NCI-H2196 treated with DMSO at 0.1 percent for 48 hours (cell line): ENCODE measurements around the gene C16orf87.

Source experiments
- DNase-seq: peaks from one replicate; lab custom pipeline; 2025; ENCODE audit not compliant: unreplicated experiment; lab: John Stamatoyannopoulos, UW

Gene C16orf87

DNA sequence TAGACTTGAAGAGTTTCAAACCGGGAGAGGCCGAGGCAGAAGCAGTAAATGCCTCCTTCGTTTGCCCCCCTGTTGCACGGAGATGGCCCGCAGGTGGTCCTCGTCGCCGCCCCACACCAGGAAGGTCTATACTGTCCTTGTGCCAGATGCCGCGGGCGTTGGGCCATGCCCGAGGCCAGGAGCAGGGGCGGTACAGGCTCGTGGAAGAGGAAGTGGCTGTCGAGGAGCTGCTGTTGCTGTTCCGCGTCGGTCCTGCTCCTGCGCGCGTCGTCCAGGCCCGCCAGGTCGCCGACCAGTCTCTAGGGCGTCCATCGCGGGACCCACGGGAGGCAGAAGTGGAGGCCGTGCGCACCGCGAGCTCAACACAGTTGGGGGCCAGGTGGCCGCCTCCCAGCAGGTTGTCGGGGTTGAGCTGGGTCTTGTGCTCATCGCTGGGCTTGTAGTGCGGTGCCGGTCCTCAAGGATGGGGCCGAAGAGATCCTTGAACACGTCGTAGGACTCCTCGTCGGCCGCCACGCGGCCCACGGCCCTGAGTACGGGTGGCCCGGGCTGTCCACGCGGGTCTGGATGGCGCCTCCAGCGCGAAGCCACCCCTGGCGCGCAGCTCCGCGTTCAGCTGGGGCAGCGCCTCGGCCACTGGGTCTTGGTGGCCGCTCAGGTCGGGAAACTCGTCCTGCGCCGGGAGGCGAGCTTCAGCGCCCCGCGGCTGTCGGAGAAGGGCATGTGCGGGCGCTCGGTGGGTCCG is 13.1 kb upstream of the C16orf87 start:
- no peak for DNase-seq

DNA sequence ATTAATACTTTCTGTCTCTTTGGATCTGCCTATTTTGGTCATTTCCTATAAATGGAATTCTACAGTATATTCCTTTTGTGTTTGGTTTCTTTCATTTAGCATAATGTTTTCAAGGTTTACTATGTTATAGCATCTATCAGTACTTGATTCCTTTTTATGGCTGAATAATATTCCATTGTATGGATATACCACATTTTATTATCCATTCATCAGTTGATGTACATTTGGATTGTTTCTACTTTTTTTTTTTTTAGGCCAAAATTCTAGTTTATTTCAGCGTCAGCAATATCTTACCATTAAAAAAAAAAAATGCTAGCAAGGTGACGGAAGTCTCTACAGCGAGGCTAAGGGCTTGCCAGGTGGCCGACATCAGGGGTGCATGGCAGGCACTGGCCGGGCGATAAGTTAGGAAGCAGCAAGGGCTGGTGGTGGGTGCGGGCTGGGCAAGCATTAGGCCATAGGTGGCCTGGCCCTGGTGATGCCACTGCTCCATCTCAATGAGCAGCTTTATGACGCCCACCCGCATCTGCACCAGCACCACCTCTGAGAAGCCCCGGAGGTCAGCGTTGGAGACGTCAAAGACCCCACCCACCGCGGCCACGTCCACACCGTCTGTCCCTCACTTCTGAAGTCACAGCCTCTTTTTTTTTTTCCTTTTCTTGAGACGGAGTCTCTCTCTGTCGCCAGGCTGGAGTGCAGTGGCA is 11.4 kb upstream of the C16orf87 start:
- DNase-seq = no peak

DNA sequence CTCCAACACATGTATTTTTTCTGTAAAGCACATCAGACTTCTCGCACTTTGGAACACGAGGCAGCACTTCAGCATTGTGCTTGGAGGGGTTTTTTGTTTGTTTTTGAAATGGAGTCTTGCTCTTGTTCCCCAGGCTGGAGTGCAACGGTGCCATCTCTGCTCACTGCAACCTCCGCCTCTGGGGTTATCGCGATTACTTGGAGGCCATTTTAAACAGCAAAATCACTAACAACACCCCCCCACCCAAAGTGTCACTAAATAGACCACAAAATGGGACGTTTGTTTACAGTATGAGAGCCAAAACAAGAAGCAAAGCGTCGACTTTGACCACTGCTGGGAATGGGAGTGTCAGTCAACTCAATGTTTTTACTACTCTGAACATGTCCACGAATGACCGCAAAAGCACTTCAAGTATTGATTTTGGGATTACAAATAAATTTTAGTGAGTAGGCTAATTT is 9.0 kb upstream of the C16orf87 start:
- no peak for DNase-seq

DNA sequence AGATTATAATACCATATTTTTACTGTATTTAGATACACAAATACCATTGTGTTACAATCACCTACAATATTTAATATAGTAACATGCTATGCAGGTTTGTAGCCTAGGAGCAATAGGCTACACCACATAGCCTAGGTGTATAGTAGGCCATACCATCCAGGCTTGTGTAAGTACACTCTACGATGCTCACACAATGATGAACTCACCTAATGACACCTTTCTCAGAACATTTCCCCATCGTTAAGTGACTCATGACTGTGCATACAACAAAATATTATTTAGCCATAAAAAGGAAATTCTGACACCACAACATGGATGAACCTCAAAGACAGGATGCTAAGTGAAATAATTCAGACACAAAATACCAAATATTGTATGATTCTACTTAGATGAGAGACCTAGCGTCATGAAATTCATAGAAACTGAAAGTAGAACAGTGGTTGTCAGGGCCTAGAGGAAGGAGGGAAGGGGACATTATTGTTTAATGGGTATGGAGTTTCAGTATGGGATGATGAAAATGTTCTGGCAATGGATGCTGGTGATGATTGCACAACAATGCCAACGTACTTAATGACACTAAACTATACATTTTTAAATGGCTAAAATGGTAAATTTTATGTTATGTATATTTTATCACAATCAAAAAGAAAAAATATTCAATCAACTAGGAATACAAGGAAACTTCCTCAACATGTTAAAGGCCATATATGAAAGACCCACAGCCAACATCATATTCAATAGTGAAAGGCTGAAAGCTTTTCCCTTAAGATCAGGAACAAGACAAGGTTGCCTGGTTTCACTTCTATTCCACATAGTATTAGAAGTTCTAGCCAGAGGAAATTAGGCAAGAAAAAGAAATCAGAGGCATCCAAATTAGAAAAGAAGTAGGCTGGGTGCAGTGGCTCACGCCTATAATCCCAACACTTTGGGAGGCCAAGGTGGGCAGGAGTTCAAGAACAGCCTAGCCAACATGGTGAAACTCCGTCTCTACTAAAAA is 5.9 kb upstream of the C16orf87 start:
- no peak for DNase-seq

DNA sequence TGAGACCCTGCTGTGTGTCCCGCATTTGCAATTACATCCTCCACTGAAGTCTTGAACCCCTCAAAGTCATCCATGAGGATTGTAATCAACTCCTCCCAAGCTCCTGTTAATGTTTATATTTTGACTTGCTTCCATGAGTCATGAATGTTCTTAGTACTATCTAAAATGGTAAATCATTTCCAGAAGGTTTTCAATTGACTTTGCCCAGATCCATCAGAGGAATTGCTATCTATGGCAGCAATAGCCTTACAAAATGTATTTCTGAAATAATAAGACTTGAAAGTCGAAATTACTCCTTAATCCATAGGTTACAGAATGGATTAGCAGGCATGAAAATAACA is 2.5 kb upstream of the C16orf87 start:
- DNase-seq = no peak

DNA sequence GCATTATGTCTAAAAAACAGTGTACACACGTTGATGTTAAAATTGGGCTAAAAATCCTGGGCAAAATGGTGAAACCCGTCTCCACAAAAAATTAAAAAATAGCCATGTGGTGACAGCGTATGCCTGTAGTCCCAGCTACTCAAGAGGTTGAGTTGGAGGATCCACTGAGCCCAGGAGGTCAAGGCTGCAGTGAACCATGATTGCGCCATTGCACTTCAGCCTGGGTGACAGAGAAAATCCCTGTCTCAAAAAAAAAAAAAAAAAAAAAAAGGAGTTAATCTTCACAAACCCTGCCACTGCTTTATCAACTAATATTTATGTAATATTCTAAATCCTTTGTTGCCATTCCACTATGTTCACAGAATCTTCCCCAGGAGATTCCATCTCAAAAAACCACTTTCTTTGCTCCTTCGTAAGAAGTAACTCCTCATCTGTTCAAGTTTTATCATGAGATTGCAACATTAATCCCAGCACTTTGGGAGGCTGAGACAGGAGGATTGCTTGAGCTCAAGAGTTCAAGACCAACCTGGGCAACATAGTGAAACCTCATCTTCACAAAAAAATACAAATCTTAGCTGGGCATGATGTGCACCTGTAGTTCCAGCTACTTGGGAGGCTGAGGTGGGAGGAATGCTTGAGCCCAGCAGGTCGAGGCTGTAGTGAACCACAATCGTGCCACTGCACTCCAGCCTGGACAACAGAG is 1.9 kb upstream of the C16orf87 start:
- DNase-seq = no peak

DNA sequence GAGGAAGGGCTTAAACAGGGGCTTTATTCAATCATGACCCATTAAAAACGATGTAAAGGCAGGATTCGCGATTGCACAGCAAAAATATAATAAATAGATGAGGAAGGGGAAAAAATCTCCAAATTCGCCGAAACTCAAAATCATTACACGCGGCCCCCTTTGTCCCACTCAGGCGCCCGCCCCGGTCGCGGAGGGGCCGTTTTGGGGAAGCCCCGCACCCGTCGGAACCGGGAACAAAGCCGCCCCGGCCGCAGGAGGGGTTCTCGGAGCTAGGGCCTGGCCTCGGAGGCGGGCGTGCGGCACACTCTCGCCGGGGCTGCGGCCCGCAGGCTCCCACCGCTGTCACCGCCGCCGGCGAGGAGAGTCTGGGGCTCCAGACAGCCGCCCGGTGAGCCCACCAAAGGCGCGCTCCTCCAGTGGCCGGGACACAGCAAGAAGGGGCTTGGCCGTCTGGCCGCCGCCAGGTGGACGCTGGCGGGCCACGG is 521 bp downstream of the C16orf87 start:
- DNase-seq = no peak

DNA sequence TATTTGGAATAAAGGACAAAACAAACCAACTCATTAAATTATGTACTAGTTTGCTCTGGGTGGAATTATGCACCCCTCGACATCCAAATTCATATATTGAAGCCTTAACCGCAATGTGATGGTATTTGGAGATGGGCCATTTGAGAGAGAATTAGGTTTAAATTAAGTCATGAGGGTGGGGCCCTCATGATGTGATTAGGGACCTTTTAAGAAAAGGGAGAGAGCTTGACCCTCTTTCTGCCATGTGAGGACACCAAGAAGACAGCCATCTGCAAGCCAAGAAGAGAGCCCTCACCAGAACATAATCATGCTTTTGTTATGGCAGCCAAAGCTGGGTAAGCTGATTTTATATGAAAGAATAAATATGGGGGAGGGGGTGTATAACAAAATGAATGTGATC is 2.0 kb downstream of the C16orf87 start:
- no peak for DNase-seq

DNA sequence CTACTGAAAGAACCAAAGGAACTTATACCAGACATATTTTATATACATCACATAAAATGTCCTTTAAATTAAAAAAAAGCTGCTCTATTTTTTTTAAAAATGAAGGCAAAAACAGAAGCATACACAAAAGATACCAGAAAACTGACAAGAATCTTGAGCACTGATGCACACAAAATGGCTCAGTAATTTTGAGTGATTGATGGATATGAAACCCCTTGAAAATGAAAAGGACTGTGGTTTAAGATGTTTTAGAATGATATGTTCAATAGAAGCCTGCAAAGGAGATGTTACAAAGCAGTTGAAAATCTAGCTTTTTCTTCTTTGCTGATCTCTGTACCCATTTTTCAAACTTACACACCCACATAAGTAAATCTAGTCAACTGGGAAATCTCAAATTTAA is 2.7 kb downstream of the C16orf87 start:
- no peak for DNase-seq

DNA sequence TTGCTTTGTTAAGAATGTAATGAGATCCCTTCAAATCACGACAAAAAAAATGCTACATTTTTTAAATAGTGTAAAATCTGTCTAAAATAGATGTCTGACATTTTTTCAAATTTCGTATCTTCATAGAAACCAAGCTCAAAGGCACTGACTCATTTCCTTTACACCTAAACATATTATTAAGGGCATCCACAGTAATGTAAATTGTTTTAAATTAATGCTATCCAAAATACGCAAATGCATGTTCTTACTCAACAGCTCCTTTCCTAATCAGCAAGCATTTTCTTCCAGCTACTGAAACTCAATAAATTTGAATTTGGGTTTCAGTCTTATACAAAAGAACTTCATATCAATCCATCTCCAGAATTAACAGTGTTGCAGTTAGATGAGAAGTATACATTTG is 4.3 kb downstream of the C16orf87 start:
- DNase-seq = no peak

DNA sequence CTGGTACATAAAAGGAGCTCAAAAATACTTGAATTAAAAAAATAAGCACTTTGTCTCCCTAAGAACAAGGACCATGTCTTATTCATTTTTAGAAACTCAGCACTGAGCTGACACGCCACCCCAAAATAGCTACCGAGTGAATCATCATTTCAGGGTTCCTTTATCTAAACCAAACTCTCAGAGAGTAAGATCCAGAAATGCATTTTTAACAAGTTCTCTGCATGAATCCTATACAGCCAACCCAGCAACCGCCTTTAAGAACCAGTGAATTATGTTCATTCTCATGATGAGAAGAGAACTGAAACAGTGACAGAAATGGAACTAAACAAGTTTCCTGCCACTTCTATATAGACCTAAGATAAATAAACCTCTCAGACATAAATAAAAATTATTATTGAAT is 8.7 kb downstream of the C16orf87 start:
- DNase-seq = no peak

DNA sequence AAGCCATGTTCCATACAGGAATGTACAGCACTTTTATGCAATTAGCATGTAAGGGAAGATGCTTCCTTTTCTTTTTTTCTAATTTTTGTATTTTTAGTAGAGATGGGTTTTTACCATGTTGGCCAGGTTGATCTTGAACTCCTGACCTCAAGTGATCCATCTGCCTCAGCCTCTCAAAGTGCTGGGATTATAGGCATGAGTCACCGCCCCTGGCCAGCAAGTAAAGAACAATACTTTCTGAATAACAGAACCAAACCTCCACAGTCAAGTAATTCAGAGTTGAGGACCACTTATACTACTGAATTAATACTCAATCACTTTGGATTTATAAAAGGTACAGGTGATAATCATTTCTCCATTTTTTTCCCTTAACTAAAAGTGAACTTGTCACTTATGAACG is 13.0 kb downstream of the C16orf87 start:
- DNase-seq = no peak

DNA sequence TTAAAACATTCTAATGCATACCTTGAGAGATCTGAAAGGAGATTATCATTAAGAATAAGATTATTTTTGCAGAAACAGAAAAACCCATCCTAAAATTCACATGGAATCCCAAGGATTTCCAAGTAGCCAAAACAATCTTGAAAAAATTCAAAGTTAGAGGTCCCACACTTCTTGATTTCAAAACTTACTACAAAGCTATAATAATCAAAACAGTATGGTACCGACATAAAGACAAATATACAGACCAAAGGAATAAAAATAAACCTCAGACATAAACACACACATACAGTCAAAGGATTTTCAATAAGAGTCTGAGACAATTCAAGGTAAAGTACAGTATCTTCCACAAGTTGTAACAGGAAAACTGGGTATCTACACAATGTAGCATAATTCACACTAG is 16.2 kb downstream of the C16orf87 start:
- no peak for DNase-seq

DNA sequence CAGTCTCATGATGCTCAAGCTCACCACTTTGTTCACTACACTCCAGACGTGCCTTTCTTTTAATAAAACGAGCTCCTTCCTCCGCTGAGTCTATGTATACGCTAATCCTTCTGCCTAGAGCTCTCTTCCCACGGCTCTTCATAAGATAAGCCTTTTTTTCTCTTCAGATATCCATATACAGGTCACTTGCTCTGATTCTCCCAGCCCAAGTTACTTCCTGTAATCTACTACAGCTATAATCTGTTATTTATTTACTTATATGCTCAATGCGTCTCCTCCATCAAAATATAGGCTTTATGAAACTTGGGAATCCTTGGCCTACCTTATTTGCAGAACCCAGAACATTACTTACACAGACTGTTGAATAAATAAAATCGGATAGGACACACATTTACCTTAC is 17.4 kb downstream of the C16orf87 start:
- DNase-seq = no peak

DNA sequence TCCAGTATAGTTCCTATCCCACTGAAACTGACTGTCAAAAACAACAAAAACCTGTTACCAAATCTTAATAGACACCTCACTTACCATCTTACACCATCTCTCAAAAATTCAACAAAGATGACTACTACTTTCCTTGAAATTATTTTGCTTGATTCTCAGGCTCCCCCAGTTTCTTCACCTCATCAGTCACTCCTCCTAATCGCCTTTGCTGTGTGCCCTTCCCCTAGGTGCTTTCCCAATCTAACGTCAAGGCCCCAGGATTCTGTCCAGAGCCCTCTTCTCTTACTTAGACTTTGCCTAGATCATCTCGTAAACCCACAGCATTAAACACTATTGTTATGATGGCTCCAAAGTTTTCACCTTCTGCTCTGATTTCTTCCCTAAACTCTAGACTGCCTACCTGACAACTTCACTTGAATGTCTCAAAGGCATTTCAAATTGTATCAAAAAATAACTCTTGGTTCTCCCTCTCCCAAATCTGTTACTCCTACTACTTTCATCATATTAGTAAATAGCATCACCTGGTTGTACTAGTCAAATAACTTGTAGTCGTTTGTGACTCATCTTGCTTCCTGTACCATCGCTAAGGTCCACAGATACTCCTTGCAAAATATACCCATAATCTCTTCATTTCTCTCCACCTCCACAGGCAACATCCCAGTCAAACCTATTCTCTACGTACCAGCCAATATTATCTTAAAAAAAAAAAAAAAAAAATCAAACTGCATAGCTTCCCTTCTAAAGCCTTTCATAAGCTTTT is 18.0 kb downstream of the C16orf87 start:
- DNase-seq = no peak

DNA sequence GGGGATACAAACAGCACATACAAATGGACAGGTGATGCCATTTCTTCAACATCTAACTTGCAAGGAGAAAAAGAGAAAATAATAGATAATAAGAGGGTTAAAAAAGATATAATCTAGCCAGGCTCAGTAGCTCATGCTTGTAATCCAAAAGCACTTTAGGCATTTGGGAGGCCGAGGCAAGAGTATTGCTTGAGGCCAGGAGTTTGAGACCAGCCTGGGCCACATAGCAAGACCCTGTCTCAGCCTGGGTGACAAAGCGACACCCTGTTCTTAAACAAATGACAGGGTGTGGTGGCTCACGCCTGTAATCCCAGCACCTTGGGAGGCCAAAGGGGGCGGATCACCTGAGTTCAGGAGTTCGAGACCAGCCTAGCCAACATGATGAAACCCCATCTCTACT is 19.3 kb downstream of the C16orf87 start:
- DNase-seq = no peak

DNA sequence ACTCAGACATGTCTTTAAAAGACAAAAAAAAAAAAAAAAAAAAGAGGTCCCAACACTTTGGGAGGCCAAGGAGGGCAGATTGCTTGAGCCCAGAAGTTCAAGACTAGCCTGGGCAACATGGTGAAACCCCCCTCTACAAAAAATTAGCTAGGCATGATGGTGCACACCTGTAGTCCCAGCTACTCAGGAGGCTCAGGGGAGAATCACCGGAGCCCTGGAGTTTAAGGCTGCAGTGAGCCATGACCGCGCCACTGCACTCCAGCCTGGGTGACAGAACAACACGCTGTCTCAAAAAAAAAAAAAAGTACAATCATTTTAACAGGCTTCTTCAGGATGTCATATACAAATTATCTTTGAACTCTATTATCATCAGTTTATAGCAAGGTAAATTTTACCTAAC is 22.0 kb downstream of the C16orf87 start:
- no peak for DNase-seq

DNA sequence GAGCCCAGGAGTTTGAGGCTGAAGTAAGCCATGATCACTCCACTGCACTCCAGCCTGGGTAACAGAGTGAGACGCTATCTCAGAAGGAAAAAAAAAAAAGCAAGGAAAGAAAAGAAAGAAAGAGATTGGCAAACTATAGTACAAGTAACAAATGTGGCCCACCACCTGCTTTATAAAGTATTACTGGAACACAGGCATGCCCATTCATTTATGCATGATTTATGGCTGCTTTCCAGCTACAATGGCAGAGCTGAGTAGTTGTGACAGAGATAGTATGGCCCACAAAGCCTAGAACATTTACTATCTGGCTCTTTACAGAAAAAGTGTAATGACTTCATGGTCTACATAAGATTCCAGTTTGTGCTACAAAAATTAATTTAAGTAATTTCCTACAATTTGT is 23.6 kb downstream of the C16orf87 start:
- DNase-seq = no peak

DNA sequence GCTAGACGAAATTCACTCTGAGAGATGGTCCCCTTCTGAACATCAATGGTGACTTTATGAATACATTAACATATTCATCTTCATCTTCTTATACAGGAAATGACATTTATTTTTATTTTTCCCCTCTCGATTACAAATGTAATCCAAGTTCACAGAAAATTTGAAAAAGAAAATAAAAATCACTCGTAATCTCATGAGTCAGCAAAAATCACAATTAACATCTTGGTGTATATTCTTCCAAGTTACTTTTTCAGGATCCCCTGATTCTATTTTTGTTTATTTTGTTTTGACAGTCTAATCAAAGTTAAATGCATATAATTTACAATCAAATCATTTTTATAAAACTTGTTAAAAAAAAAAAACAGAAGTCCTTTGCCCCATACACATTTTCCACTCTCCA is 27.6 kb downstream of the C16orf87 start:
- no peak for DNase-seq

DNA sequence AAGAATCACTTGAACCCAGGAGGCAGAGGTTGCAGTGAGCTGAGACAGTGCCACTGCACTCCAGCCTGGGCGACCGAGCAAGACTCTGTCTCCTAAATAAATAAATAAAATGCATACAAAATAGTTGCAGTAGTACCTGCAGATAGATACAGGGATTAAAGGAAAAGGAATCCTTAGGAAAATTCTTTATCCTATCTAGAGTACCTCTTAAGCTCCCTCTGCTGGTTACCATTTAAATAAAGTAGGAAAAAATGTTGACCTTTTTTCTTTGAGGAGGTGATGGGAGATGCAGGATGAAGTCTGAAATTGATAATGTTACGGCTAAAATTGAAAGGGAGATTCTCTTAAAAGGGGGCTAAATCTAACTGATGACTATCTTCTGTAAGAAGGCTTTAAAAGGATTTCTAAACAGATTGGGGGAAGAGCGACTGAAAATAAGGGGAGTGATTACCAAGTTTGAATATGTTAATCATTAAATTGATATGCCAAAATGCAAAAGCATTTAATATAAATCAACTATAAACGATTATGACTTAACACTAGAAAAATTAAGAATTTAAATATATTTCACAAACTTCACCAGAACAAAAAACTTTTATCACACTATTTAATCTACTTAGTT is 29.4 kb downstream of the C16orf87 start:
- peak; percentile 3 for DNase-seq
